Thoracic aorta (tissue), 2 donors: ENCODE data around the gene TNFRSF4. TPM values are rescaled to one million over a fixed set of nuclear protein-coding genes. Genes with fewer than 3 reads are reported as not detected.

Source experiments
- ATAC-seq: fragments of 150-250 bp; one replicate; pipeline ENCODE4 v1.8.0; 2017; ENCODE audit warnings: low read depth; ENCODE audit not compliant: insufficient number of reproducible peaks, low FRiP score
- DNase-seq: peaks from one replicate; pipeline ENCODE4 v3.0.0-alpha.2; 2020; ENCODE audit warnings: low spot score
- H3K27ac ChIP-seq, 2 donors: fragments of 200-600 bp; sonication (generic); 1 replicate in 1 of 2; 2 replicates in 1 of 2; pipeline ENCODE4 v1.5.1; 2016; ENCODE audit warnings: mild to moderate bottlenecking in 2 of 2, moderate library complexity in 2 of 2
- H3K27me3 ChIP-seq: fragments of 200-600 bp; sonication (generic); replicated peaks from 2 replicates; pipeline ENCODE4 v1.6.0; 2016; ENCODE audit warnings: mild to moderate bottlenecking; ENCODE audit not compliant: insufficient read depth
- H3K36me3 ChIP-seq: fragments of 200-600 bp; sonication (generic); one replicate; pipeline ENCODE4 v1.5.1; 2016
- H3K4me1 ChIP-seq, 2 donors: fragments of 200-600 bp; sonication (generic); 1 replicate in 1 of 2; 2 replicates in 1 of 2; pipeline versions ENCODE4 v1.5.1 to v1.6.0; 2016; ENCODE audit warnings: low read depth in 2 of 2, mild to moderate bottlenecking in 1 of 2; ENCODE audit not compliant: control insufficient read depth in 1 of 2
- H3K4me3 ChIP-seq: fragments of 200-600 bp; sonication (generic); 2 replicates; pipeline ENCODE4 v1.5.1; 2016; ENCODE audit warnings: mild to moderate bottlenecking
- H3K9me3 ChIP-seq: fragments of 200-600 bp; sonication (generic); 2 replicates; pipeline ENCODE4 v1.5.1; 2016
- CTCF ChIP-seq: fragments of 200-600 bp; sonication (generic); IDR thresholded peaks from one replicate; pipeline ENCODE4 v1.5.1; 2019; ENCODE audit warnings: antibody characterized with exemption
- total RNA-seq, 2 donors: library from RNA; depleted of rRNA; stranded (reverse); fragments of >200 nt; gene quantifications; one replicate each; pipeline versions ENCODE4 v1.1.0 to v1.2.3, GENCODE V29; 2016

TNFRSF4 gene
- total RNA-seq, 2 donors from 2014 or later, result 1.8 TPM; not detected in 1

DNA sequence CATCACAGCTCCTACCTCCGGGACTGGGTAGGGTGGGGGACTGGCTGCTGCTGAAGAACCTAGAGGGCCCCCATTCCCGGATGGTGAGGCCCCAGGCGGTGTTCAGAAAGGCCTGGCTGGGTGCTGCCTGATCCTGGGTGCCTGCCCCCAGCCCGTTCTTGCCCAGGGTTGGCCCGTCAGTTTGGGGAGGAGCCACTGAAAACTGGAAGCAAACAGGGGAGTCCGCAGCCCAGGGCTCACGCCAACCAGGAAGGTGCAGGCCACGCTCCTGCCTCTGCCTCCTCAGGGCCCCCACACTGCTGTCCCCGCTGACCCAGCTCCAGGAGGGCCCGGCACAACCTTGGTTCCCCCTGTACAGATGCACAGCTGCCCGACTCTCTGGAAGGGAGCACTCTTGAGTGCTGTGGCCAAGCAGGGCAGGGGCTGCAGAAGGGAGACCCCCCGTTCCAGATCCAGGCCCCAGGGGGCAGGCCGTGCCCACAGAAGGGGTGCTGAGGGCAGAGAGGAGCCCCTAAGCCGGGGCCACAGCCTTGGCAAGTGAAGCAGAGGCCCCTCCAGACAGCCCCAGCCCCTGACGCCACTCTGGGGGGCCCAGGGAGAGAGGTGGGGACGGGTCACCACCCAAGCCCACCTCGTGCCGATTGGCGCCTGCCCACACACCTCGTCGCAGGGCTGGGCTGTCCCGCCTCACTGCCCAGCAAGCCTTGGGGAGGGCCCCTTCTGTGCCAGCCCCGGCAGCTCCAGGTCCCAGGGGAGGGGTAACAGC is 27.1 kb upstream of the TNFRSF4 start:
- H3K4me3 ChIP-seq, result no peak overlapping the region
- no peaks in the 10 kb centered on the region for H3K9me3 ChIP-seq
- no peak for ATAC-seq
- no peak for DNase-seq
- H3K27ac ChIP-seq, result no peak overlapping the region
- H3K36me3 ChIP-seq, result no peaks in the 10 kb centered on the region
- no peaks in the 10 kb centered on the region for H3K4me1 ChIP-seq
- no peak for TF ChIP-seq CTCF
- no peaks in the 10 kb centered on the region for H3K27me3 ChIP-seq

- H3K4me3 ChIP-seq, result no peak overlapping the region
- H3K27ac ChIP-seq, result no peak overlapping the region
- no peaks in the 10 kb centered on the region for H3K4me1 ChIP-seq
- no peak for DNase-seq
- no peaks in the 10 kb centered on the region for H3K9me3 ChIP-seq
- H3K36me3 ChIP-seq, result no peaks in the 10 kb centered on the region
- no peaks in the 10 kb centered on the region for H3K27me3 ChIP-seq
- no peak for ATAC-seq
- TF ChIP-seq CTCF, result no peak
These were observed 26.4 kb upstream of the TNFRSF4 start for GRCh38 chr1:1240348-1240732.

DNA sequence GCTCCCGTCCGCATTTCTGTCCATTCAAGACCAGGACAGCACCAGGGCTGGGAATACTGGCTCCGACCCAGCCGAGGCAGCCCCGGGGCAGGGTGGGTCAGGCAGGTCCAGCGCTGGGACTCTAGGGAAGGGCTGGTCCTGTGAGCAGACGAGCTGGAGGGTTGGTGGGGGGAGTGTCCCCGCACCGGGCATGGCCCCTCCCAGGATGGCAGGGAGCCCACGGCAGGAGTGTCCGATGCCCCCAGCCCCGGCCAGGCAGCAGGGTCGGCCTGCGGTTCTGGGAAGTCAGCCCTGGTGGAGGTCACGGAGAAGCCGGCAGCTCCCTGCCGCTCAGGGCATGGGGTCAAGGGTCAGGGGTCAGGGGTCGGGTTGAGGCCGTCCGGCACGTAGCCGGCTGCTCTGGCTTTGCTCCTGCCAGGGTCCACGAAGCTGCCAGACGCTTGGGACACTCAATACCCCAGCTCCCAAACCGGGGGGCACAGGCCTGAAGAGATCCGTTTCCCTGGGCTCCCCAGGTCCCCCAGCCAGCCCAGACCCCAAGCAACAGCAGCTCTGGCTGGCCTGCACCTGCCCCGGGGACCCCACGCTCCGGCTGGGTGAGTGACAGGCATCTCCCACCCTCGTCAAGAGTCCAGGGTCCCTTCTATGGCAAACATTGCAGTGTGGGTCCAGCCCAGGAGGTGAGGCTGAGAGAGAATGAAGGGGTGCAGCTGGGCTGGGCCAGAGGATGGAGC is 25.8 kb upstream of the TNFRSF4 start:
- ATAC-seq (no peak), DNase-seq (no peak)
- Histone ChIP-seq H3K4me3 (no peak overlapping the region), H3K27me3 (no peaks in the 10 kb centered on the region), H3K4me1 (no peaks in the 10 kb centered on the region), H3K36me3 (peaks cover 1% of the 10 kb centered on the region), H3K9me3 (no peaks in the 10 kb centered on the region), H3K27ac (no peak overlapping the region)
- TF ChIP-seq CTCF, result no peak

- no peak overlapping the region for H3K27ac ChIP-seq
- H3K4me1 ChIP-seq, result no peaks in the 10 kb centered on the region
- ATAC-seq (no peak), DNase-seq (no peak)
- no peaks in the 10 kb centered on the region for H3K9me3 ChIP-seq
- no peak overlapping the region for H3K4me3 ChIP-seq
- H3K27me3 ChIP-seq, result no peaks in the 10 kb centered on the region
- H3K36me3 ChIP-seq, result peaks cover 3% of the 10 kb centered on the region
- TF ChIP-seq CTCF, result no peak
These were observed 25.3 kb upstream of the TNFRSF4 start for GRCh38 chr1:1239227-1239613.

DNA sequence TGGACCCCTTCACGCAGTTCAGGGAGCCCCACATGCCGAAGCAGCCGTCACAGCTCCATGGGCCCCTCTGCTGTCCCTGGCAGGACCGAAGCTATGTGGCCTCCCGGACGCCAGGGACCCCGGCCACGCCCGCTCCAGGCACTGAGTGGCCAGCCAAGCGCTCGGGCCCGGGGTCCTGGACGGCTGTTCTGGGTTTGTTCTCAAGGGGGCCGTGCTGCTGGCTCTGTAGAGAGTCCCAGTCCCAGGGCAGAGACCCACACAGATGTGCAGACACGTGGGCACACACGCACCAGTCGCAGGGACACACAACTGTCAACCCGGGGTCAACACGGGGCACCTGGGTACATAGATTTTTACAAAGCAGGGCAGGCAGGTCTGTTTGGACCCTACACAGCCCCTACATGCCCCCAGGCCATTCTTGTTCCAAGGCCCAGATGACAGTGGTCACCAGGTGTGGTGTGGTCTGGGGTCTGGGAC is 24.8 kb upstream of the TNFRSF4 start:
- ATAC-seq, result no peak
- no peaks in the 10 kb centered on the region for H3K9me3 ChIP-seq
- H3K27me3 ChIP-seq, result no peaks in the 10 kb centered on the region
- H3K4me3 ChIP-seq, result no peak overlapping the region
- no peak for DNase-seq
- peaks cover 6% of the 10 kb centered on the region for H3K36me3 ChIP-seq
- TF ChIP-seq CTCF, result no peak
- H3K4me1 ChIP-seq, result no peaks in the 10 kb centered on the region
- H3K27ac ChIP-seq, result no peak overlapping the region
